ENCODE measurements around the gene MGMT. TPM values are rescaled to one million over a fixed set of nuclear protein-coding genes. Genes with fewer than 3 reads are reported as not detected.

The MGMT gene
- total RNA-seq, 6 experiments from 2014 or later, result 36.5 to 53.4 (median 42.3) TPM

DNA sequence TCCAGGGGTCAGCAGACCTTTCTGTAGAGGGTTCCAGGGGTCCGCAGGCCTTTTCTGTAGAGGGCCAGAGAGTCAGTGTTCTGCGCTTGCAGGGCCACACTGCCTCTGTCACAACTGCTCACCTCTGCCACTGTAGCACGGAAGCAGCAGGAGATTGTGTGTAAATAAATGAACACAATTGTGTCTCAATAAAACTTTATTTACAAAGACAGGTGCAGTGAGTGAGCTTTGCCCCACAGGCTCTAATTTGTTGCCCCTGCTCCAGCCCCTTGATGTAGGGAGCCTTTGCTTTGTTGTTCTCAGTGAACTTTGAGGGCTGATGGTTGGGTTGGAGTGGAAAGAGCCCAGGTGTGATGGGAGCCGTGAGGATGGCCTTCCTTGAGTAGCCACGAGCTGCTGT, 67.8 kb downstream of the MGMT start:
- no peaks in the 10 kb centered on the region for H3K27me3 ChIP-seq
- peaks cover 0 to 11% (median 4%) of the 10 kb centered on the region in 4 donors for H3K4me1 ChIP-seq
- TF ChIP-seq, protein P1, sequence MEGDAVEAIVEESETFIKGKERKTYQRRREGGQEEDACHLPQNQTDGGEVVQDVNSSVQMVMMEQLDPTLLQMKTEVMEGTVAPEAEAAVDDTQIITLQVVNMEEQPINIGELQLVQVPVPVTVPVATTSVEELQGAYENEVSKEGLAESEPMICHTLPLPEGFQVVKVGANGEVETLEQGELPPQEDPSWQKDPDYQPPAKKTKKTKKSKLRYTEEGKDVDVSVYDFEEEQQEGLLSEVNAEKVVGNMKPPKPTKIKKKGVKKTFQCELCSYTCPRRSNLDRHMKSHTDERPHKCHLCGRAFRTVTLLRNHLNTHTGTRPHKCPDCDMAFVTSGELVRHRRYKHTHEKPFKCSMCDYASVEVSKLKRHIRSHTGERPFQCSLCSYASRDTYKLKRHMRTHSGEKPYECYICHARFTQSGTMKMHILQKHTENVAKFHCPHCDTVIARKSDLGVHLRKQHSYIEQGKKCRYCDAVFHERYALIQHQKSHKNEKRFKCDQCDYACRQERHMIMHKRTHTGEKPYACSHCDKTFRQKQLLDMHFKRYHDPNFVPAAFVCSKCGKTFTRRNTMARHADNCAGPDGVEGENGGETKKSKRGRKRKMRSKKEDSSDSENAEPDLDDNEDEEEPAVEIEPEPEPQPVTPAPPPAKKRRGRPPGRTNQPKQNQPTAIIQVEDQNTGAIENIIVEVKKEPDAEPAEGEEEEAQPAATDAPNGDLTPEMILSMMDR (IDR thresholded peaks at IDR 0.05), result no peak
- no peak for TF ChIP-seq POLR2A (IDR thresholded peaks at IDR 0.05)
- H3K9me3 ChIP-seq, result no peaks in the 10 kb centered on the region
- intact Hi-C loops (cut with DNase I), result no loop called here
- WGBS (ENCODE audit: insufficient coverage, low coverage, low lambda C conversion rate, missing lambda C conversion rate), result 96% methylated on average over 3 of the region's 5 CpGs
- no peaks in the 10 kb centered on the region for H3K36me3 ChIP-seq
- no peak overlapping the region for H3K4me3 ChIP-seq
- DNase-seq (peak in 1 of 3 donors; percentile 25), ATAC-seq (no peak)
- no peak overlapping the region for H3K27ac ChIP-seq

DNA sequence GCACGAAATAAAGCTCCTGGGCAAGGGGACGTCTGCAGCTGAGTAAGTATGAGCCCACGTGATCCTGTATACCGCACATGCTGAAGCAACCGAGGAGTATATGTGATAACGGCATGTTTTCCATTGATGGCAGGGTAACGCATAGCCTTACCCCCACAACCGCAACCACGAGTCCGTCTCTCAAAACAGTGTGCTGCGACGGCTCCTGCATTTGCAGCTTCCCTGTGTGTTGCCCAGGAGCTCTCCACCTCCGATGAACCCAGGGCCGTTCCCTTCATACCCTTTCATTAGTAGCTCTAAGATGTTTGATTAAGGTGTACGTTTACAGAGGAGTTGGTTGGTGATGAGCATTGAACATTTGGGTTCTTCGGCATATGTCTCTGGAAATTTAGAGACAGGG, 69.3 kb downstream of the MGMT start:
- H3K27me3 ChIP-seq, result no peaks in the 10 kb centered on the region
- TF ChIP-seq POLR2A (IDR thresholded peaks at IDR 0.05), result no peak
- TF ChIP-seq, protein P1 (IDR thresholded peaks at IDR 0.05), result no peak
- intact Hi-C loops (cut with DNase I), result no loop called here
- H3K27ac ChIP-seq, result no peak overlapping the region
- no peaks in the 10 kb centered on the region for H3K9me3 ChIP-seq
- H3K4me3 ChIP-seq, result no peak overlapping the region
- H3K4me1 ChIP-seq, result peaks cover 0 to 11% (median 4%) of the 10 kb centered on the region in 4 donors
- DNase-seq, result peak in 1 of 3 donors; percentile 37
- no peak for ATAC-seq
- no peaks in the 10 kb centered on the region for H3K36me3 ChIP-seq
- WGBS (ENCODE audit: insufficient coverage, low coverage, low lambda C conversion rate, missing lambda C conversion rate), result 96% methylated on average over 14 of the region's 16 CpGs

DNA sequence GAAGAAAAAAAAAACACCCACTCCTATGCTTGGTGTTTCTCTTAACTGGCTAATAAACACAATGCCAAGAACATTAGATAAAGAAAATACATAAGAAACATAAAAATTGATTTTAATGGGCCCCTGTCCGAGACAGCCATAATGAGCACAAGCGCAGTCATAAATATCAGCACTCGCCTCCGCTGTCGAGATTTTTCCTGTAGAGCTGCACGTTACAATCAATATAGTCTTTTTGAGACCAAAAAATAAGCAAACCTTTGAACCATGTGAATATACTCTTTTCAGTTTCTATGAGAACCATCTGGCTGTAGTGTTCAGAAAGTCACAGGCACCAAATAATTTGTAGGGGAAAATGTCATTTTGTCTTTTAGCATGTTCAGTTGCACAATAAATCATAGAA, 70.1 kb downstream of the MGMT start:
- Histone ChIP-seq H3K9me3 (no peaks in the 10 kb centered on the region), H3K4me1 (peaks cover 0 to 11% (median 4%) of the 10 kb centered on the region in 4 donors), H3K27me3 (no peaks in the 10 kb centered on the region), H3K4me3 (no peak overlapping the region), H3K36me3 (no peaks in the 10 kb centered on the region), H3K27ac (peak overlapping the region in 1 of 3 donors; percentile 1)
- 33% methylated on average over 6 of the region's 6 CpGs for whole genome bisulfite sequencing (ENCODE audit: insufficient coverage, low coverage, low lambda C conversion rate, missing lambda C conversion rate)
- ATAC-seq, result peak; percentile 47 to 82 (median 72)
- no peak for TF ChIP-seq POLR2A (IDR thresholded peaks at IDR 0.05)
- TF ChIP-seq, protein P1 (IDR thresholded peaks at IDR 0.05), result no peak
- peak in 1 of 3 donors; percentile 23 for DNase-seq
- intact Hi-C loops (cut with DNase I), result no loop called here

DNA sequence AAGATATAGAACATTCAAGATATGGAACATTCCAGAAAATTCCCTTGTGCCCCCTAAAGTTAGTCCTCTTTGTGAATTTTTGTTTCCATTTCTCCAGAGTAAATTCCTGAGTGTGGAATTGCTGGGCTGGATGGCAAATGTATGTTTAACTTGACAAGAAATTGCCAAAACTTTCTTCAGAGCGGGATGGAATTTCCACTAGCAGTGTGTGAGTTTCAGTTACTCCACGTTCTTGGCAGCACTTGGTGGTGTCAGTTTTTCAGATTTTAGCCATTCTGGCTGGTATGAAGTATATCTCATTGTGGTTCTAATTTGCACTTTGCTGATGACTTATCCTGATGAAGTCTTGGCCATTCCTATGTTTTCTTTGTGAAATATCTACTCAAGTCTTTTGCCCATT, 71.2 kb downstream of the MGMT start:
- Histone ChIP-seq H3K4me3 (no peak overlapping the region), H3K9me3 (no peaks in the 10 kb centered on the region), H3K36me3 (no peaks in the 10 kb centered on the region), H3K4me1 (peaks cover 0 to 11% (median 4%) of the 10 kb centered on the region in 4 donors), H3K27ac (no peak overlapping the region), H3K27me3 (no peaks in the 10 kb centered on the region)
- TF ChIP-seq POLR2A (IDR thresholded peaks at IDR 0.05), result no peak
- TF ChIP-seq, protein P1 (IDR thresholded peaks at IDR 0.05), result no peak
- ATAC-seq, result no peak
- no peak for DNase-seq
- intact Hi-C loops (cut with DNase I), result no loop called here
- WGBS (ENCODE audit: insufficient coverage, low coverage, low lambda C conversion rate, missing lambda C conversion rate), result 60% methylated on average over 1 of the region's 2 CpGs

DNA sequence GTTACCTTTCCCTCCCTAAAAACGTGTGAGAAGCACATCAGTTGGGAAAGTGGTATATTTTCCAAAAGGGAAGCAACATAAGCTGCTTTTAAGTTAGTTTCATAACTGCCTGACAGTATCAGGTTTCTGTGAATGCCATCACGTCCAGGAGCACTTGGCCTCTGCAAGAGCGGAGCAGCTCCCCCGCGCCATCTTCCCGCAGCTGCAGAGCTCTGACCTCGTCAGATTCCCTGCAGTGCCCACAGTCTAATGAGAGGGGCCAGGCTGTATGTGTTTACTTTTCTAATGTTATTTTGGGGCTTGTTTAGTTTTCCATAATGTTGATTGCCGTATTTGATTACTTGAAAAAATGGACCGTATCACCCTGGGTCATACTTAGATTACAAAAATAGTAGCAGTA, 74.2 kb downstream of the MGMT start:
- ATAC-seq (no peak), DNase-seq (peak in 1 of 3 donors; percentile 14)
- intact Hi-C loops (cut with DNase I), result no loop called here

More for the DNA sequence above, 74.2 kb downstream of the MGMT start:
- 91% methylated on average over 9 of the region's 9 CpGs for WGBS (ENCODE audit: insufficient coverage, low coverage, low lambda C conversion rate, missing lambda C conversion rate)
- Histone ChIP-seq H3K9me3 (no peaks in the 10 kb centered on the region), H3K36me3 (no peaks in the 10 kb centered on the region), H3K4me1 (peaks cover 0 to 11% (median 3%) of the 10 kb centered on the region in 4 donors), H3K27ac (no peak overlapping the region), H3K27me3 (no peaks in the 10 kb centered on the region), H3K4me3 (no peak overlapping the region)
- TF ChIP-seq, protein P1 (IDR thresholded peaks at IDR 0.05), result no peak
- no peak for TF ChIP-seq POLR2A (IDR thresholded peaks at IDR 0.05)
